Thyroid gland (tissue), 4 donors: ENCODE data around the gene ZNF324. TPM values are rescaled to one million over a fixed set of nuclear protein-coding genes. Genes with fewer than 3 reads are reported as not detected.

Experiments used
- DNase-seq, 2 donors: peaks; one replicate each; pipeline ENCODE4 v3.0.0-alpha.2; 2019
- H3K27ac ChIP-seq, 3 donors: fragments of 200-600 bp; sonication (generic); 1 replicate in 2 of 3; 2 replicates in 1 of 3; pipeline ENCODE4 v1.5.1; 2016 to 2019; ENCODE audit warnings: mild to moderate bottlenecking in 1 of 3, moderate library complexity in 1 of 3
- H3K27me3 ChIP-seq: fragments of 200-600 bp; sonication (generic); one replicate; pipeline ENCODE4 v1.5.1; 2019
- H3K36me3 ChIP-seq, 2 donors: fragments of 200-600 bp; sonication (generic); one replicate each; pipeline ENCODE4 v1.5.1; 2016 to 2019
- H3K4me1 ChIP-seq, 2 donors: fragments of 200-600 bp; sonication (generic); one replicate each; pipeline ENCODE4 v1.5.1; 2017 to 2019
- H3K4me3 ChIP-seq, 3 donors: fragments of 200-600 bp; sonication (generic); replicated peaks in 1 of 3; 1 replicate in 2 of 3; 2 replicates in 1 of 3; pipeline ENCODE4 v1.5.1; 2016; ENCODE audit warnings: mild to moderate bottlenecking in 1 of 3
- H3K9me3 ChIP-seq: fragments of 200-600 bp; sonication (generic); one replicate; pipeline ENCODE4 v1.5.1; 2017
- CTCF ChIP-seq, 6 experiments: fragments of 200-600 bp in 3 of 6; fragments of 450-650 bp in 3 of 6; sonication (generic) in 3 of 6; IDR thresholded peaks; one replicate each; pipeline ENCODE4 v1.5.1; 2016 to 2019; ENCODE audit warnings: antibody characterized with exemption in 6 of 6, mild to moderate bottlenecking in 2 of 6, inconsistent platforms in 1 of 6, moderate library complexity in 1 of 6
- POLR2A ChIP-seq, 2 donors: fragments of 450-650 bp; IDR thresholded peaks; one replicate each; pipeline ENCODE4 v1.6.1; 2017; ENCODE audit warnings: antibody characterized with exemption in 2 of 2, mild to moderate bottlenecking in 2 of 2, moderate library complexity in 1 of 2
- WGBS, 2 donors: methylation state at CpG; one replicate each; pipeline ENCODE4 v1.1.5; 2017; 5-methylcytosine and 5-hydroxymethylcytosine counted together
- intact Hi-C: fragments of 100-400 bp; cut with DNase I; formaldehyde crosslinking; loops from one replicate; pipeline ENCODE4 v1.15.1; 2023
- total RNA-seq, 4 donors: library from RNA; depleted of rRNA; stranded (reverse); fragments of >200 nt; gene quantifications; one replicate each; pipeline ENCODE4 v1.2.3, GENCODE V29; 2016

The ZNF324 gene
- total RNA-seq, 4 donors from 2014 or later, result 27.0 to 41.7 (median 32.2) TPM

GRCh38 chr19:58513694-58514563 is 47.0 kb downstream of the ZNF324 start:
- peak; percentile 53 to 97 (median 94) for TF ChIP-seq CTCF (IDR thresholded peaks at IDR 0.05)
- TF ChIP-seq POLR2A (IDR thresholded peaks at IDR 0.05), result peak in 1 of 2 donors; percentile 54
- 8 to 12% methylated on average over 36 to 38 of the region's 66 CpGs for WGBS, 2 donors

GRCh38 chr19:58514564-58515022 is 47.7 kb downstream of the ZNF324 start:
- 60 to 73% methylated on average over 3 of the region's 3 CpGs for WGBS, 2 donors
- peaks cover 24 to 31% of the 10 kb centered on the region in 2 donors for H3K4me1 ChIP-seq
- DNase-seq, result no peak

More at GRCh38 chr19:58513694-58514563, 47.0 kb downstream of the ZNF324 start:
- peak overlapping the region in 1 of 3 donors; percentile 28 for H3K4me3 ChIP-seq
- peaks cover 14 to 15% of the 10 kb centered on the region in 2 donors for H3K36me3 ChIP-seq
- H3K9me3 ChIP-seq, result no peaks in the 10 kb centered on the region
- H3K4me1 ChIP-seq, result peaks cover 24 to 31% of the 10 kb centered on the region in 2 donors
- peak overlapping the region; percentile 73 to 84 (median 82) for H3K27ac ChIP-seq
- peak; percentile 90 to 93 for DNase-seq
- intact Hi-C loops, result no loop called here
- no peaks in the 10 kb centered on the region for H3K27me3 ChIP-seq

GRCh38 chr19:58515259-58515658 is 48.4 kb downstream of the ZNF324 start:
- Histone ChIP-seq H3K36me3 (peaks cover 14 to 15% of the 10 kb centered on the region in 2 donors), H3K27ac (no peak overlapping the region), H3K4me1 (peaks cover 27 to 33% of the 10 kb centered on the region in 2 donors), H3K4me3 (no peak overlapping the region), H3K9me3 (no peaks in the 10 kb centered on the region), H3K27me3 (no peaks in the 10 kb centered on the region)
- no peak for TF ChIP-seq CTCF (IDR thresholded peaks at IDR 0.05)
- TF ChIP-seq POLR2A (IDR thresholded peaks at IDR 0.05), result no peak
- no peak for DNase-seq
- intact Hi-C loops, result no loop called here
- 97 to 100% methylated on average over 2 of the region's 2 CpGs for WGBS, 2 donors

More at GRCh38 chr19:58514564-58515022, 47.7 kb downstream of the ZNF324 start:
- Histone ChIP-seq H3K27me3 (no peaks in the 10 kb centered on the region), H3K9me3 (no peaks in the 10 kb centered on the region), H3K36me3 (peaks cover 14 to 15% of the 10 kb centered on the region in 2 donors), H3K4me3 (peak overlapping the region in 1 of 3 donors; percentile 28), H3K27ac (peak overlapping the region in 2 of 3 donors; percentile 73 to 84)
- TF ChIP-seq CTCF (IDR thresholded peaks at IDR 0.05), result no peak
- TF ChIP-seq POLR2A (IDR thresholded peaks at IDR 0.05), result no peak
- intact Hi-C loops, result no loop called here

GRCh38 chr19:58516246-58516836 is 49.5 kb downstream of the ZNF324 start:
- H3K9me3 ChIP-seq, result no peaks in the 10 kb centered on the region
- H3K4me3 ChIP-seq, result no peak overlapping the region
- WGBS, 2 donors, result 88 to 91% methylated on average over 25 of the region's 25 CpGs
- no peak for TF ChIP-seq POLR2A (IDR thresholded peaks at IDR 0.05)
- TF ChIP-seq CTCF (IDR thresholded peaks at IDR 0.05), result no peak
- no peak for DNase-seq
- peaks cover 14 to 15% of the 10 kb centered on the region in 2 donors for H3K36me3 ChIP-seq
- H3K27me3 ChIP-seq, result no peaks in the 10 kb centered on the region
- H3K4me1 ChIP-seq, result peaks cover 30 to 38% of the 10 kb centered on the region in 2 donors
- H3K27ac ChIP-seq, result no peak overlapping the region
- intact Hi-C loops, result no loop called here
